HEK293 (cell line): ENCODE data around the gene PDE9A.

Experiments used
- EGR2 ChIP-seq: fragments of 450-650 bp; formaldehyde crosslinking; IDR thresholded peaks from 2 replicates; pipeline ENCODE4 v1.5.1; 2016; ENCODE audit warnings: low read depth, missing biosample characterization, missing genetic modification characterization
- FEZF1 ChIP-seq: fragments of 450-650 bp; formaldehyde crosslinking; IDR thresholded peaks from 2 replicates; pipeline ENCODE4 v1.5.1; 2016; ENCODE audit warnings: missing biosample characterization, missing genetic modification characterization
- IKZF3 ChIP-seq: fragments of 450-650 bp; IDR thresholded peaks from 2 replicates; pipeline ENCODE4 v1.5.0; 2018; ENCODE audit warnings: missing biosample characterization, mild to moderate bottlenecking, missing genetic modification characterization, moderate library complexity
- INSM2 ChIP-seq: fragments of 450-650 bp; formaldehyde crosslinking; IDR thresholded peaks from 2 replicates; pipeline ENCODE4 v1.5.1; 2016; ENCODE audit warnings: missing biosample characterization, missing genetic modification characterization
- KLF17 ChIP-seq: fragments of 450-650 bp; formaldehyde crosslinking; IDR thresholded peaks from 2 replicates; pipeline ENCODE4 v1.5.1; 2016; ENCODE audit warnings: missing biosample characterization, missing genetic modification characterization
- MEIS1 ChIP-seq: sonication (generic); formaldehyde crosslinking; IDR thresholded peaks from 2 replicates; pipeline ENCODE4 v1.8.1; 2022; ENCODE audit warnings: missing genetic modification reagents, mild to moderate bottlenecking, borderline replicate concordance
- MZF1 ChIP-seq: fragments of 450-650 bp; formaldehyde crosslinking; IDR thresholded peaks from 2 replicates; pipeline ENCODE4 v1.5.1; 2017; ENCODE audit warnings: missing biosample characterization, missing genetic modification characterization, borderline replicate concordance
- OSR2 ChIP-seq: fragments of 450-650 bp; formaldehyde crosslinking; IDR thresholded peaks from 2 replicates; pipeline ENCODE4 v1.5.1; 2016; ENCODE audit warnings: missing biosample characterization, missing genetic modification characterization
- TRIM28 ChIP-seq: IDR thresholded peaks from 2 replicates; pipeline ENCODE4 v1.6.1; 2011; ENCODE audit warnings: low read length, control low read depth, borderline replicate concordance
- WT1 ChIP-seq: fragments of 450-650 bp; formaldehyde crosslinking; IDR thresholded peaks from 2 replicates; pipeline ENCODE4 v1.5.1; 2016; ENCODE audit warnings: missing biosample characterization, missing genetic modification characterization
- ZBTB48 ChIP-seq: fragments of 450-650 bp; formaldehyde crosslinking; IDR thresholded peaks from 2 replicates; pipeline ENCODE4 v1.5.1; 2016; ENCODE audit warnings: missing biosample characterization, missing genetic modification characterization
- ZEB2 ChIP-seq: fragments of 450-650 bp; formaldehyde crosslinking; IDR thresholded peaks from 2 replicates; pipeline ENCODE4 v1.5.1; 2016; ENCODE audit warnings: missing biosample characterization, missing genetic modification characterization
- ZNF112 ChIP-seq: fragments of 450-650 bp; formaldehyde crosslinking; IDR thresholded peaks from 2 replicates; pipeline ENCODE4 v1.5.0; 2017; ENCODE audit warnings: missing biosample characterization, missing genetic modification characterization
- ZNF138 ChIP-seq: fragments of 450-650 bp; formaldehyde crosslinking; IDR thresholded peaks from 2 replicates; pipeline ENCODE4 v1.5.1; 2016; ENCODE audit warnings: missing biosample characterization, missing genetic modification characterization, borderline replicate concordance
- ZNF211 ChIP-seq: fragments of 450-650 bp; formaldehyde crosslinking; IDR thresholded peaks from 2 replicates; pipeline ENCODE4 v1.5.1; 2016; ENCODE audit warnings: low read depth, missing biosample characterization, missing genetic modification characterization
- ZNF23 ChIP-seq: fragments of 450-650 bp; formaldehyde crosslinking; IDR thresholded peaks from 2 replicates; pipeline ENCODE4 v1.5.1; 2016; ENCODE audit warnings: missing biosample characterization, missing genetic modification characterization, borderline replicate concordance
- ZNF24 ChIP-seq: fragments of 450-650 bp; formaldehyde crosslinking; IDR thresholded peaks from 2 replicates; pipeline ENCODE4 v1.5.1; 2016; ENCODE audit warnings: missing biosample characterization, missing genetic modification characterization
- ZNF26 ChIP-seq: fragments of 450-650 bp; formaldehyde crosslinking; IDR thresholded peaks from 2 replicates; pipeline ENCODE4 v1.5.1; 2016; ENCODE audit warnings: missing biosample characterization, missing genetic modification characterization
- ZNF354C ChIP-seq: fragments of 450-650 bp; formaldehyde crosslinking; IDR thresholded peaks from 2 replicates; pipeline ENCODE4 v1.5.1; 2016; ENCODE audit warnings: missing biosample characterization, missing genetic modification characterization, low read depth, borderline replicate concordance
- ZNF416 ChIP-seq: fragments of 450-650 bp; formaldehyde crosslinking; IDR thresholded peaks from 2 replicates; pipeline ENCODE4 v1.5.1; 2016; ENCODE audit warnings: missing biosample characterization, missing genetic modification characterization
- ZNF514 ChIP-seq: fragments of 450-650 bp; formaldehyde crosslinking; IDR thresholded peaks from 2 replicates; pipeline ENCODE4 v1.5.1; 2016; ENCODE audit warnings: missing biosample characterization, missing genetic modification characterization
- ZNF521 ChIP-seq: fragments of 450-650 bp; formaldehyde crosslinking; IDR thresholded peaks from 2 replicates; pipeline ENCODE4 v1.5.1; 2017; ENCODE audit warnings: missing biosample characterization, mild to moderate bottlenecking, missing genetic modification characterization
- ZNF548 ChIP-seq: fragments of 450-650 bp; formaldehyde crosslinking; IDR thresholded peaks from 2 replicates; pipeline ENCODE4 v1.5.1; 2016; ENCODE audit warnings: missing biosample characterization, missing genetic modification characterization
- ZNF585B ChIP-seq: fragments of 450-650 bp; formaldehyde crosslinking; IDR thresholded peaks from 2 replicates; pipeline ENCODE4 v1.5.1; 2016; ENCODE audit warnings: missing biosample characterization, missing genetic modification characterization
- ZNF623 ChIP-seq: fragments of 450-650 bp; formaldehyde crosslinking; IDR thresholded peaks from 2 replicates; pipeline ENCODE4 v1.5.1; 2016; ENCODE audit warnings: missing biosample characterization, missing genetic modification characterization
- ZNF629 ChIP-seq: fragments of 450-650 bp; formaldehyde crosslinking; IDR thresholded peaks from 2 replicates; pipeline ENCODE4 v1.5.1; 2017; ENCODE audit warnings: missing biosample characterization, missing genetic modification characterization
- ZXDB ChIP-seq: fragments of 450-650 bp; formaldehyde crosslinking; IDR thresholded peaks from 2 replicates; pipeline ENCODE4 v1.5.1; 2016; ENCODE audit warnings: missing biosample characterization, missing genetic modification characterization
- TF ChIP-seq, protein P1 (sequence below): fragments of 450-650 bp; formaldehyde crosslinking; IDR thresholded peaks from 2 replicates; pipeline ENCODE4 v1.5.1; 2016; ENCODE audit warnings: missing biosample characterization, missing genetic modification characterization
- TF ChIP-seq, protein P2 (sequence below): fragments of 450-650 bp; formaldehyde crosslinking; IDR thresholded peaks from 2 replicates; pipeline ENCODE4 v1.5.1; 2017; ENCODE audit warnings: missing biosample characterization, missing genetic modification characterization

The PDE9A gene

DNA sequence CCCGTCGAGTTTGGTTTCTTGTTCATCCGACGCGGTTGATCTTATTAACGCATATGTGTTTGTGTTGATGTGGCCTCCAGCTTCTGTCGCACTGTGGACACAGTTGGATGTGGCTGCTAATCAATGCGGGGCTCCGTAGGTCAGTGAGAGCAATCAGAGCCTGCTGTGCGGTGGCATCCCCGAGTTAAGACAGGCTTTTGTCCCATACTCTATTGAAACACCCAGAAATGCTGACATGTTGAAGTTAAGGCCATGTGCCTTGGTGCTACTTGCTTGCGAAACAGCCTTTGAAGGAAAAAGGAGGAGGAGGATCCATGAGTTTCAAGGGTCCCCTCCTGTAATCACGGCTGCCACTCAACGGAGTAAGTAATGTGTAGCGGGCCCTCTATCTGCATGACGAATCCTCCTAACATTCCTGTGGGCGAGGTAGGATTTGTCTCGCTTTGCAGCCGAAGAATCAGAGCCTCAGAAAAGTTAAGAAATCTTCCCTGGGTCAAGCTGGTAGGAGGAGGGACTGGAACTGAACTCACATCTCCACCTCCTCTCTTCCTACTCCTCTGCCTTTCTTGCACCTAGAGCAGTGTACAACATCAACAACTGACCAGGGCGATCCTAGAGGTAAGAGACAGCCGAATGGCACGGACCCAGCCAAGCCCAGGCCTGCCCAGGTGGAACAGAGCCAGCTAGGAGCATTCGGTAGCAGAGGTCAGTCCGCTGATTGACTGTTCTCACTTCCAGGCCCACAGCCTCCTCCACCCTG is 19.5 kb downstream of the PDE9A start (continued):
- TF ChIP-seq IKZF3 (tag by site-specific recombination) = no peak
- TF ChIP-seq ZNF416 = no peak
- TF ChIP-seq OSR2 (tag by site-specific recombination) = peak; percentile 92
- TF ChIP-seq ZNF354C (tag by site-specific recombination) = no peak
- TF ChIP-seq ZNF112 = no peak
- no peak for TF ChIP-seq ZNF24 (tag by site-specific recombination)
- peak; percentile 80; the same call in 1 of the 2 replicates for TF ChIP-seq TRIM28
- peak; percentile 48; the same call in 1 of the 2 replicates for TF ChIP-seq ZXDB
- TF ChIP-seq ZNF514 = no peak
- no peak for TF ChIP-seq ZBTB48 (tag by site-specific recombination)
- peak; percentile 59 for TF ChIP-seq ZNF629 (tag by site-specific recombination)
- no peak for TF ChIP-seq ZNF23 (tag by site-specific recombination)
- no peak; the same call in 1 of the 2 replicates for TF ChIP-seq ZNF623 (tag by site-specific recombination)
- peak; percentile 40; the same call in 1 of the 2 replicates for TF ChIP-seq KLF17 (tag by site-specific recombination)
- TF ChIP-seq, protein P1, sequence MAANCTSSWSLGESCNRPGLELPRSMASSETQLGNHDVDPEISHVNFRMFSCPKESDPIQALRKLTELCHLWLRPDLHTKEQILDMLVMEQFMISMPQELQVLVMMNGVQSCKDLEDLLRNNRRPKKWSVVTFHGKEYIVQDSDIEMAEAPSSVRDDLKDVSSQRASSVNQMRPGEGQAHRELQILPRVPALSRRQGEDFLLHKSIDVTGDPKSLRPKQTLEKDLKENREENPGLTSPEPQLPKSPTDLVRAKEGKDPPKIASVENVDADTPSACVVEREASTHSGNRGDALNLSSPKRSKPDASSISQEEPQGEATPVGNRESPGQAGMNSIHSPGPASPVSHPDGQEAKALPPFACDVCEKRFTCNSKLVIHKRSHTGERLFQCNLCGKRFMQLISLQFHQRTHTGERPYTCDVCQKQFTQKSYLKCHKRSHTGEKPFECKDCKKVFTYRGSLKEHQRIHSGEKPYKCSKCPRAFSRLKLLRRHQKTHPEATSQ (tag by site-specific recombination) = peak; percentile 79; the same call in 1 of the 2 replicates
- TF ChIP-seq MZF1 (tag by site-specific recombination) = no peak
- no peak for TF ChIP-seq ZNF138 (tag by site-specific recombination)
- TF ChIP-seq FEZF1 = no peak
- no peak for TF ChIP-seq ZNF211 (tag by site-specific recombination)
- TF ChIP-seq, protein P2, sequence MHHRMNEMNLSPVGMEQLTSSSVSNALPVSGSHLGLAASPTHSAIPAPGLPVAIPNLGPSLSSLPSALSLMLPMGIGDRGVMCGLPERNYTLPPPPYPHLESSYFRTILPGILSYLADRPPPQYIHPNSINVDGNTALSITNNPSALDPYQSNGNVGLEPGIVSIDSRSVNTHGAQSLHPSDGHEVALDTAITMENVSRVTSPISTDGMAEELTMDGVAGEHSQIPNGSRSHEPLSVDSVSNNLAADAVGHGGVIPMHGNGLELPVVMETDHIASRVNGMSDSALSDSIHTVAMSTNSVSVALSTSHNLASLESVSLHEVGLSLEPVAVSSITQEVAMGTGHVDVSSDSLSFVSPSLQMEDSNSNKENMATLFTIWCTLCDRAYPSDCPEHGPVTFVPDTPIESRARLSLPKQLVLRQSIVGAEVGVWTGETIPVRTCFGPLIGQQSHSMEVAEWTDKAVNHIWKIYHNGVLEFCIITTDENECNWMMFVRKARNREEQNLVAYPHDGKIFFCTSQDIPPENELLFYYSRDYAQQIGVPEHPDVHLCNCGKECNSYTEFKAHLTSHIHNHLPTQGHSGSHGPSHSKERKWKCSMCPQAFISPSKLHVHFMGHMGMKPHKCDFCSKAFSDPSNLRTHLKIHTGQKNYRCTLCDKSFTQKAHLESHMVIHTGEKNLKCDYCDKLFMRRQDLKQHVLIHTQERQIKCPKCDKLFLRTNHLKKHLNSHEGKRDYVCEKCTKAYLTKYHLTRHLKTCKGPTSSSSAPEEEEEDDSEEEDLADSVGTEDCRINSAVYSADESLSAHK (tag by site-specific recombination) = peak; percentile 100
- TF ChIP-seq MEIS1 (CRISPR knock-in tag) = no peak
- no peak for TF ChIP-seq ZNF548 (tag by site-specific recombination)
- peak; percentile 93 for TF ChIP-seq EGR2 (tag by site-specific recombination)
- peak; percentile 90 for TF ChIP-seq INSM2 (tag by site-specific recombination)
- no peak for TF ChIP-seq ZNF26 (tag by site-specific recombination)
- no peak for TF ChIP-seq ZNF521
- peak; percentile 76 for TF ChIP-seq WT1
- no peak for TF ChIP-seq ZNF585B (tag by site-specific recombination)
- 0 out of 2 replicates have a peak, but pooled peaks have one; percentile 19 for TF ChIP-seq ZEB2 (tag by site-specific recombination)
